Measurements from ENCODE around the gene CLPTM1. TPM values are rescaled to one million over a fixed set of nuclear protein-coding genes. Genes with fewer than 3 reads are reported as not detected.

The CLPTM1 gene
- total RNA-seq, 4 donors from 2014 or later, result 61.3 to 116 (median 89.4) TPM

DNA sequence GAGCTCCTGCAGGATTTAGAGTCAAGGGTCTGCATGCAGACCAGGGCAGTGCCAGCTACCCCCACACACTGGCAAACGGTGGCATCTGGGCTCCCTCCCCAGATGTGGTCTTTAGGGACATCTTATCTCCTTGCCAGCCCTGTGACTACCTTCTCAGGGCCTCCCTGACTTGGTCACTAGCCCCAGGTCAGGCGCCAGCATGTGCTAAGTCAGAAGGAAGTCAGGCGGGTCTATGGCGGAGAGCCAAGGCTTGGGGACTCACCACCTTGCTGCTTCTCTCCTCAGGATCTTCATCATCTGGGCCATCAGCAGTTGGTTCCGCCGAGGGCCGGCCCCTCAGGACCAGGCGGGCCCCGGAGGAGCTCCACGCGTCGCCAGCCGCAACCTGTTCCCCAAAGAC lies 17.6 kb downstream of the CLPTM1 start:
- Histone ChIP-seq H3K4me3 (no peak overlapping the region), H3K27ac (no peak overlapping the region), H3K36me3 (peaks cover 4 to 41% of the 10 kb centered on the region in 2 donors), H3K4me1 (no peaks in the 10 kb centered on the region), H3K27me3 (no peaks in the 10 kb centered on the region), H3K9me3 (no peaks in the 10 kb centered on the region)
- TF ChIP-seq, protein P1, sequence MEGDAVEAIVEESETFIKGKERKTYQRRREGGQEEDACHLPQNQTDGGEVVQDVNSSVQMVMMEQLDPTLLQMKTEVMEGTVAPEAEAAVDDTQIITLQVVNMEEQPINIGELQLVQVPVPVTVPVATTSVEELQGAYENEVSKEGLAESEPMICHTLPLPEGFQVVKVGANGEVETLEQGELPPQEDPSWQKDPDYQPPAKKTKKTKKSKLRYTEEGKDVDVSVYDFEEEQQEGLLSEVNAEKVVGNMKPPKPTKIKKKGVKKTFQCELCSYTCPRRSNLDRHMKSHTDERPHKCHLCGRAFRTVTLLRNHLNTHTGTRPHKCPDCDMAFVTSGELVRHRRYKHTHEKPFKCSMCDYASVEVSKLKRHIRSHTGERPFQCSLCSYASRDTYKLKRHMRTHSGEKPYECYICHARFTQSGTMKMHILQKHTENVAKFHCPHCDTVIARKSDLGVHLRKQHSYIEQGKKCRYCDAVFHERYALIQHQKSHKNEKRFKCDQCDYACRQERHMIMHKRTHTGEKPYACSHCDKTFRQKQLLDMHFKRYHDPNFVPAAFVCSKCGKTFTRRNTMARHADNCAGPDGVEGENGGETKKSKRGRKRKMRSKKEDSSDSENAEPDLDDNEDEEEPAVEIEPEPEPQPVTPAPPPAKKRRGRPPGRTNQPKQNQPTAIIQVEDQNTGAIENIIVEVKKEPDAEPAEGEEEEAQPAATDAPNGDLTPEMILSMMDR (IDR thresholded peaks at IDR 0.05 in 4 of 5, conservative IDR thresholded peaks at IDR 0.05 in 1 of 5), result no peak
- TF ChIP-seq POLR2A (IDR thresholded peaks at IDR 0.05), result no peak
- DNase-seq, result no peak
- no peak for ATAC-seq
- intact Hi-C loops (cut with DNase I; ENCODE audit: low total_unique reads), result no loop called here
- in situ Hi-C loops (cut with MboI; ENCODE audit: low sequenced_read_pairs in 4 of 4), result no loop called here

DNA sequence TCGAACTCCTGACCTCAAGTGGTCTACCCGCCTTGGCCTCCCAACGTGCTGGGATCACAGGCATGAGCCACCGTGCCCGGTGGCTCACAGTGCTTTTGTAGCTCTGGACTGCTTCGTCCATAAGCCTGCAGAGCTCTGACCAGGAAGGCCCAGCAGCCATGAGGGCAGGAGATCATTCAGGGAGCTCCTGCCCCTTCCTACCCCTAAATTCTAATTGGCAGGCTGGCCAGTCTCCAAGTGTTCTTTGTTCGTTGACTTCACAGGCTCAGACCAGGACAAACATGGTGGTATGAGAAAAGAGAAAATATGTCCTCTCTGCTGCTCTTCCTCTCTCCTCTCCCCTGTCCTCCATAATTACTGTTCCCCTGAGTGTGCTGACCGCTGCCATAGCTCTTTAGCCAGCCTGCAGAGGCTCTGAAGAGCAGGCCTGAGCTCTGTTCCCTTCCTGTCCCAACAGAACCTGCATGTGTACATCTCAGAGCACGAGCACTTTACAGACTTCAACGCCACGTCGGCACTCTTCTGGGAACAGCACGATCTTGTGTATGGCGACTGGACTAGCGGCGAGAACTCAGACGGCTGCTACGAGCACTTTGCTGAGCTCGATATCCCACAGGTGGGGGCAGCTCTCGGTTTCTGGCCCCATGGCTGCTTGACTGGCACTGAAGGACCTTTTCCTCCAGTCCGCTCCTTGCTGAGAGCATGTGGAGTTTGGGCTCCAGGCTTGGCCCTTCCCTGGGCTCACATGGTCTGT lies 19.0 kb downstream of the CLPTM1 start:
- intact Hi-C loops (cut with DNase I; ENCODE audit: low total_unique reads) (no loop called here), in situ Hi-C loops (cut with MboI; ENCODE audit: low sequenced_read_pairs in 4 of 4) (no loop called here)
- H3K36me3 ChIP-seq, result peaks cover 4 to 54% of the 10 kb centered on the region in 2 donors
- no peak overlapping the region for H3K27ac ChIP-seq
- no peaks in the 10 kb centered on the region for H3K4me1 ChIP-seq
- DNase-seq (no peak), ATAC-seq (no peak)
- H3K4me3 ChIP-seq, result no peak overlapping the region
- no peak for TF ChIP-seq POLR2A (IDR thresholded peaks at IDR 0.05)
- TF ChIP-seq, protein P1 (IDR thresholded peaks at IDR 0.05 in 4 of 5, conservative IDR thresholded peaks at IDR 0.05 in 1 of 5), result no peak
- no peaks in the 10 kb centered on the region for H3K9me3 ChIP-seq
- no peaks in the 10 kb centered on the region for H3K27me3 ChIP-seq

DNA sequence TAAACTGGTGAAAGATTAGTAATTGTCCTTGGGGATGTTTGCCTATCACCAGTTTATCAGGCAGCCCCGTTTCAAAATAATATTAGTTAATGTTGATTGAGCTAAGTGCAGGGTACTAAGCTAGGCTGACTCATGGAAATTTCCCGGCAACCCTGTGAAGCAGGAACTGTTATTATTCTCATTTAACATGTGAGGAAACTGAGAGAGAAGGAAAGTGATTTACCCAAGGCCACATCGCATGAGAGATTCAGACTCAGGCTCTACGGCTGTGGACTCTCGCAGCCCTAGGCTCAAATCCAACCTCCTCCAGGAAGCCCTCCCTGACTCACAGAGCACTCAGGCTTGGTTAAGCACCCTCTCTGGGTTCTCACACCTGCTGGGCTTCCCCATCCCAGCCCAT lies 19.7 kb downstream of the CLPTM1 start:
- DNase-seq, result no peak
- Histone ChIP-seq H3K27me3 (no peaks in the 10 kb centered on the region), H3K9me3 (no peaks in the 10 kb centered on the region), H3K4me1 (no peaks in the 10 kb centered on the region), H3K4me3 (no peak overlapping the region), H3K36me3 (peaks cover 4 to 61% of the 10 kb centered on the region in 2 donors), H3K27ac (no peak overlapping the region)
- in situ Hi-C loops (cut with MboI; ENCODE audit: low sequenced_read_pairs in 4 of 4), result no loop called here
- TF ChIP-seq POLR2A (IDR thresholded peaks at IDR 0.05), result no peak
- TF ChIP-seq, protein P1 (IDR thresholded peaks at IDR 0.05 in 4 of 5, conservative IDR thresholded peaks at IDR 0.05 in 1 of 5), result no peak
- ATAC-seq, result no peak
- intact Hi-C loops (cut with DNase I; ENCODE audit: low total_unique reads), result no loop called here

DNA sequence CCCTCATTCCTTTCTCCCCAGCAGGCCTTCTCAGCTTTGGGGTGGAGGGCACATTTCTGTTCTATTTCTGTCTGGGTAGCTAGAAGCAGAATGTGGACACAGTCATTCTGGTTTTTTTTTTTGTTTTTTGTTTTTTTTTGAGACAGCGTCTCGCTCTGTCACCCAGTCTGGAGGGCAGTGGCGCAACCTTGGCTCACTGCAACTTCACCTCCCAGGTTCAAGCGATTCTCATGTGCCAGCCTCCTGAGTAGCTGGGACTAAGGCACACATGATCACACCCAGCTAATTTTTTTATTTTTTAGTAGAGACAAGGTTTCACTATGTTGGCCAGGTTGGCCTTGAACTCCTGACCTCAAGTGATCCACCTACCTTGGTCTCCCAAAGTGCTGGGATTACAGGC lies 20.3 kb downstream of the CLPTM1 start:
- ATAC-seq, result no peak
- Histone ChIP-seq H3K27me3 (no peaks in the 10 kb centered on the region), H3K9me3 (no peaks in the 10 kb centered on the region), H3K4me1 (no peaks in the 10 kb centered on the region), H3K36me3 (peaks cover 4 to 67% of the 10 kb centered on the region in 2 donors), H3K4me3 (no peak overlapping the region), H3K27ac (no peak overlapping the region)
- no peak for DNase-seq
- in situ Hi-C loops (cut with MboI; ENCODE audit: low sequenced_read_pairs in 4 of 4) (no loop called here), intact Hi-C loops (cut with DNase I; ENCODE audit: low total_unique reads) (no loop called here)
- no peak for TF ChIP-seq POLR2A (IDR thresholded peaks at IDR 0.05)
- TF ChIP-seq, protein P1 (IDR thresholded peaks at IDR 0.05 in 4 of 5, conservative IDR thresholded peaks at IDR 0.05 in 1 of 5), result no peak

Measured in gastrocnemius medialis (tissue), 4 donors.